Bronchial epithelial cell (primary cell): ENCODE measurements around the gene TRO. TPM values are rescaled to one million over a fixed set of nuclear protein-coding genes. Genes with fewer than 3 reads are reported as not detected.
A peak's percentile ranks its signal among the peaks of the same experiment; 100 is the strongest.

Experiments used
- DNase-seq: peaks from one replicate; pipeline ENCODE4 v3.0.0-alpha.2; 2010; ENCODE audit warnings: low read depth
- FAIRE-seq: peaks from 2 replicates; lab custom pipeline; 2011; peaks lifted over from hg19 to GRCh38; lab: Jason Lieb, UNC
- H3K27me3 ChIP-seq: 2 replicates; pipeline ENCODE4 v1.5.1; 2011; ENCODE audit warnings: low read length; ENCODE audit not compliant: control insufficient read depth, insufficient read depth
- H3K36me3 ChIP-seq: 2 replicates; pipeline ENCODE4 v1.5.1; 2011; ENCODE audit warnings: low read length; ENCODE audit not compliant: control insufficient read depth, insufficient read depth
- H3K4me3 ChIP-seq: 2 replicates; pipeline ENCODE4 v1.5.1; 2011; ENCODE audit warnings: mild to moderate bottlenecking, low read depth, low read length, control low read depth
- total RNA-seq: library from RNA; depleted of rRNA; stranded (reverse); fragments of >200 nt; gene quantifications from 2 replicates; pipeline ENCODE4 v1.2.1, GENCODE V29; 2014
- TF ChIP-seq, protein P1 (sequence below): IDR thresholded peaks from 2 replicates; pipeline ENCODE4 v1.5.1; 2011; ENCODE audit warnings: mild to moderate bottlenecking, moderate library complexity, low read length, control low read depth, inconsistent platforms; ENCODE audit not compliant: insufficient read depth, severe bottlenecking

The TRO gene
- total RNA-seq, 1 donor from 2014 or later, result not detected

- Histone ChIP-seq H3K36me3 (no peaks in the 10 kb centered on the region), H3K27me3 (no peaks in the 10 kb centered on the region), H3K4me3 (no peak overlapping the region)
- FAIRE-seq, result no peak
- no peak for DNase-seq
- TF ChIP-seq, protein P1, sequence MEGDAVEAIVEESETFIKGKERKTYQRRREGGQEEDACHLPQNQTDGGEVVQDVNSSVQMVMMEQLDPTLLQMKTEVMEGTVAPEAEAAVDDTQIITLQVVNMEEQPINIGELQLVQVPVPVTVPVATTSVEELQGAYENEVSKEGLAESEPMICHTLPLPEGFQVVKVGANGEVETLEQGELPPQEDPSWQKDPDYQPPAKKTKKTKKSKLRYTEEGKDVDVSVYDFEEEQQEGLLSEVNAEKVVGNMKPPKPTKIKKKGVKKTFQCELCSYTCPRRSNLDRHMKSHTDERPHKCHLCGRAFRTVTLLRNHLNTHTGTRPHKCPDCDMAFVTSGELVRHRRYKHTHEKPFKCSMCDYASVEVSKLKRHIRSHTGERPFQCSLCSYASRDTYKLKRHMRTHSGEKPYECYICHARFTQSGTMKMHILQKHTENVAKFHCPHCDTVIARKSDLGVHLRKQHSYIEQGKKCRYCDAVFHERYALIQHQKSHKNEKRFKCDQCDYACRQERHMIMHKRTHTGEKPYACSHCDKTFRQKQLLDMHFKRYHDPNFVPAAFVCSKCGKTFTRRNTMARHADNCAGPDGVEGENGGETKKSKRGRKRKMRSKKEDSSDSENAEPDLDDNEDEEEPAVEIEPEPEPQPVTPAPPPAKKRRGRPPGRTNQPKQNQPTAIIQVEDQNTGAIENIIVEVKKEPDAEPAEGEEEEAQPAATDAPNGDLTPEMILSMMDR, result no peak
These were observed 14.7 kb downstream of the TRO start for GRCh38 chrX:54935306-54935705.

GRCh38 chrX:54937416-54937815 is 16.8 kb downstream of the TRO start:
- no peaks in the 10 kb centered on the region for H3K27me3 ChIP-seq
- TF ChIP-seq, protein P1, result no peak
- FAIRE-seq (no peak), DNase-seq (no peak)
- H3K4me3 ChIP-seq, result no peak overlapping the region
- H3K36me3 ChIP-seq, result no peaks in the 10 kb centered on the region

DNA sequence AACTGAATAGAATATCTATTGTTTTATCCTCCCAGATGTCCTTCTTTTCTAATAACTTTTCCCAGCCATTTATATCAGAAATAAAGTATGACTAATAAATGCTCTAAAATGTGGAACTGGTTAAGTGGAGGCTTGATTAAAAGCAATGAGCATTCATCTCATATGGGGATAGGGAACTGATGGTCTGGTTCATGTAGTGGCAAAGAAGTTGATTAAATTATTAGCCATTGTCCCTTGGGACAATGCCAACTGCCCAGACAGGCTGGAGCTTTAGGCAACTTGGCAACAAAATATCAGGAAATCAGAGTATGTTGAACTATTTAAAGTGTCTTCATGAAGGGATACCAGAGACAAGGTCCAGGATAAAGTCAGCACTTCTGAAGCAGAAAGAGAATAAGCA is 24.2 kb downstream of the TRO start:
- FAIRE-seq (no peak), DNase-seq (no peak)
- Histone ChIP-seq H3K36me3 (no peaks in the 10 kb centered on the region), H3K4me3 (no peak overlapping the region), H3K27me3 (no peaks in the 10 kb centered on the region)
- TF ChIP-seq, protein P1, result no peak

DNA sequence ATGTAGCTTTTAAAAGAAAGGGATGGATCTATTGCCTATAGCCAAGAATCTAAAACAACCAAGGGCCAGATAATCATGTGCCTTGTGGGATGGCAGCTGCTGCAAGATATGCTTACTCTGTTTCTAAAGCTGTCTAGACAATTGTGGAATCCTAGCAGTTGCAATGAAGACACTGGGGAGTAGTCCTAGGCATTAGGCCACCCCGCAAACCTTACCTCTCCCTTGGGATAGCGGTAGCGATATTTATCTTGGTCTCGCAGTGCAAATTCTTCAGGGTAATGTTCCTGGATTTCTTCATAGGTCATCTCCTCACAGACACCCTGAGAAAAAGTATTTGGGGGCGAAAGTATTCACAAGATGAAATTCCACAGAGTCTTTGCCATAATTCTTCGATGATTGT is 24.6 kb downstream of the TRO start:
- DNase-seq, result no peak
- TF ChIP-seq, protein P1, result no peak
- no peak overlapping the region for H3K4me3 ChIP-seq
- H3K27me3 ChIP-seq, result no peaks in the 10 kb centered on the region
- FAIRE-seq, result no peak
- no peaks in the 10 kb centered on the region for H3K36me3 ChIP-seq

DNA sequence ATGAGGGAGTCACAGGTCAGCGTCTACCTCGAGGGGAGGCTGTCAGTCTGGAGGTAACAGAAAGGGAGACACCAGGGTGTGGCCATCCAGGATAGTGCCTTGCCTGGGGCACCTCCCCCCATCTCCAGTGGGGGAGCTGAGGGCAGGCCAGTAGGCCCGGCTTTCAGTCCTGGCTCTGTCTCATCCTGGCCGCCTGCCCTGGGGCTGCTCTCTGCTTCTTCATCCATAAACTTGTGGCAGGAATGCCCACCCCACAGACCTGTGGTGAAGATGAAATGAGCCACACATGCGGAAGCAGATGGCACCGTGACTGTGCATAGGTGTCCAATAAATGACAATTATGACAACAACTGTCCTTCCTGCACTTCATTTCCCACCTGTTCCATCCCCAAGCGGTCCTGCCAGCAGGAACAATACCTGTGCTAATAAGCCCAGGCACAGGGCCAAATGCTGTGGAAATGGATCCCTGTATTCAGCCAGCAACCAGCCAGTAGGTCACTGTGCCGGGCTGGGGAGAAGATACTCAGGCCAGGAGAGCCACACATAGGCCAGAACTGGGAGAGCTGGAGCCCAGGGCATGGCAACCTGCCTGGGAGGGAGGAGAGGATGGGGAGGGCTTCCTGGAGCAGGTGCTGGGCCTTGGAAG is 30.2 kb downstream of the TRO start:
- DNase-seq, result no peak
- no peak for FAIRE-seq
- Histone ChIP-seq H3K27me3 (no peaks in the 10 kb centered on the region), H3K36me3 (no peaks in the 10 kb centered on the region), H3K4me3 (no peak overlapping the region)
- TF ChIP-seq, protein P1, result no peak

DNA sequence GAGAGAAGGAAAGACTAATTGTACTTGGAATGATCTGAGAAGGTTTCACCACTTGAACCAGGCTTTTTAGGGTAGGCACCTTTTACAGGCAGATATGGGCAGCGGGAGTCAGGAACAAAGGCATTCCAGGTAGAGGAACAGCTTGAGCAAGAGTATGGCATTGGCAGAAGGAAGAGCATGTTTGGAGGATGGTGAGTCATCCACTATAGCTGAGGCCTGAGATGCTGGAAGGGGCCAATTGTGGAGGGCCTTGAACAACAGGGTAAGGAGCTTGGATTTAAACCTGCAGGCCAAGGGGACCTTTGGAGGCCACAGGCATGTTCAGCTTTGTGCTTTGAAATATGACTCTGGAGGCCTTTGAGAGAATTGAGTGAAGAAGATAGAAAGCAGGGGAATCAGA is 41.1 kb downstream of the TRO start:
- FAIRE-seq (no peak), DNase-seq (peak; percentile 7)
- Histone ChIP-seq H3K36me3 (no peaks in the 10 kb centered on the region), H3K27me3 (no peaks in the 10 kb centered on the region), H3K4me3 (no peak overlapping the region)
- TF ChIP-seq, protein P1, result no peak
